ENCODE results near the gene B3GALT4. TPM values are rescaled to one million over a fixed set of nuclear protein-coding genes. Genes with fewer than 3 reads are reported as not detected.

B3GALT4 gene
- total and polyA plus RNA-seq, 8 donors: 9.8 to 42.9 (median 11.5) TPM; not detected in 1

GRCh38 chr6:33323623-33323948, 46.7 kb downstream of the B3GALT4 start:
- no peak for TF ChIP-seq POLR2AphosphoS5 (IDR thresholded peaks at IDR 0.05)
- no peak for TF ChIP-seq CTCF (IDR thresholded peaks at IDR 0.05)
- no peak for TF ChIP-seq EP300 (IDR thresholded peaks at IDR 0.05)
- no peak for TF ChIP-seq POLR2A (IDR thresholded peaks at IDR 0.05)
- intact Hi-C loops (cut with DNase I; ENCODE audit: low total_unique reads): no loop called here
- Histone ChIP-seq H3K27ac (peak overlapping the region; percentile 80 to 93 (median 92)), H3K36me3 (peaks cover 26 to 30% (median 30%) of the 10 kb centered on the region in 4 donors), H3K9me3 (no peaks in the 10 kb centered on the region), H3K27me3 (no peaks in the 10 kb centered on the region), H3K4me3 (peak overlapping the region; percentile 71 to 91 (median 74)), H3K4me1 (peaks cover 36 to 48% (median 47%) of the 10 kb centered on the region in 4 donors)
- 1 to 4% (median 2%) methylated on average over 12 of the region's 12 CpGs for WGBS, 5 donors
- no peak for DNase-seq

- intact Hi-C loops (cut with DNase I; ENCODE audit: low total_unique reads): no loop called here
- no peaks in the 10 kb centered on the region for H3K27me3 ChIP-seq
- peak overlapping the region; percentile 71 to 91 (median 74) for H3K4me3 ChIP-seq
- peaks cover 31 to 43% (median 42%) of the 10 kb centered on the region in 4 donors for H3K4me1 ChIP-seq
- peaks cover 21 to 25% (median 24%) of the 10 kb centered on the region in 4 donors for H3K36me3 ChIP-seq
- H3K9me3 ChIP-seq: no peaks in the 10 kb centered on the region
- TF ChIP-seq EP300 (IDR thresholded peaks at IDR 0.05) (no peak), CTCF (IDR thresholded peaks at IDR 0.05) (no peak), POLR2AphosphoS5 (IDR thresholded peaks at IDR 0.05) (no peak), POLR2A (IDR thresholded peaks at IDR 0.05) (no peak)
- no peak for DNase-seq
- 18 to 26% (median 25%) methylated on average over 7 of the region's 7 CpGs for WGBS, 5 donors
- peak overlapping the region in 4 of 5 donors; percentile 91 to 93 (median 92) for H3K27ac ChIP-seq
Observed at GRCh38 chr6:33324125-33324524, 47.2 kb downstream of the B3GALT4 start.

Other genes starting within 250 kb of the B3GALT4 start
- 100 to 1,000 TPM in 1 of 5 donors, 10 to 100 TPM in 3, under 1 TPM in 1; 0.29 to 171 (median 39.7) TPM for gene HLA-DPA1, start 203.5 kb upstream of the B3GALT4 start, total RNA-seq
- 10 to 100 TPM; 14.3 to 34.1 (median 23.3) TPM for gene HLA-DPA1, start 203.5 kb upstream of the B3GALT4 start, polyA plus RNA-seq
- gene HLA-DPB1, start 201.1 kb upstream of the B3GALT4 start, total RNA-seq: 10 to 100 TPM in 4 of 5 donors, not detected in 1; 10.7 to 46.6 (median 31.9) TPM
- 10 to 100 TPM; 48.3 to 62.2 (median 51.1) TPM for gene HLA-DPB1, start 201.1 kb upstream of the B3GALT4 start, polyA plus RNA-seq
- gene COL11A2, start 84.7 kb upstream of the B3GALT4 start, total RNA-seq: 1 to 10 TPM in 1 of 5 donors, under 1 TPM in 2, not detected in 2; under 0.01 to 1.5 (median 0.87) TPM
- under 1 TPM in 2 of 3 donors, not detected in 1; 0.19 to 0.88 TPM for gene COL11A2, start 84.7 kb upstream of the B3GALT4 start, polyA plus RNA-seq
- 10 to 100 TPM in 3 of 5 donors, 1 to 10 TPM in 2; 2.9 to 50.4 (median 10.7) TPM for gene RXRB, start 76.5 kb upstream of the B3GALT4 start, total RNA-seq
- 10 to 100 TPM; 15.9 to 32.7 (median 17.3) TPM for gene RXRB, start 76.5 kb upstream of the B3GALT4 start, polyA plus RNA-seq
- 100 to 1,000 TPM in 1 of 5 donors, 10 to 100 TPM in 3, 1 to 10 TPM in 1; 9.3 to 119 (median 75.8) TPM for gene SLC39A7, start 76.3 kb upstream of the B3GALT4 start, total RNA-seq
- 10 to 100 TPM; 33.6 to 59.8 (median 54.5) TPM for gene SLC39A7, start 76.3 kb upstream of the B3GALT4 start, polyA plus RNA-seq
- 10 to 100 TPM in 2 of 5 donors, 1 to 10 TPM in 2, not detected in 1; 8.0 to 24.8 (median 14.5) TPM for gene HSD17B8, start 72.5 kb upstream of the B3GALT4 start, total RNA-seq
- 10 to 100 TPM; 21.5 to 29.9 (median 24.5) TPM for gene HSD17B8, start 72.5 kb upstream of the B3GALT4 start, polyA plus RNA-seq
- 100 to 1,000 TPM in 1 of 5 donors, 10 to 100 TPM in 4; 14.3 to 140 (median 20.7) TPM for gene RING1, start 68.6 kb upstream of the B3GALT4 start, total RNA-seq
- 10 to 100 TPM; 35.1 to 45.4 (median 37.4) TPM for gene RING1, start 68.6 kb upstream of the B3GALT4 start, polyA plus RNA-seq
- 10 to 100 TPM; 39.7 to 89.3 (median 59.4) TPM for gene VPS52, start 5.2 kb upstream of the B3GALT4 start, total RNA-seq
- 10 to 100 TPM; 22.6 to 37.2 (median 25.3) TPM for gene VPS52, start 5.2 kb upstream of the B3GALT4 start, polyA plus RNA-seq
- 1,000 to 10,000 TPM in 4 of 5 donors, 100 to 1,000 TPM in 1; 279 to 3,666 (median 1,718) TPM for gene RPS18, start 5.0 kb upstream of the B3GALT4 start, total RNA-seq
- gene RPS18, start 5.0 kb upstream of the B3GALT4 start, polyA plus RNA-seq: 1,000 to 10,000 TPM; 4,575 to 9,227 (median 6,928) TPM
- gene WDR46, start 12.1 kb downstream of the B3GALT4 start, total RNA-seq: 10 to 100 TPM; 42.9 to 72.9 (median 54.5) TPM
- gene WDR46, start 12.1 kb downstream of the B3GALT4 start, polyA plus RNA-seq: 10 to 100 TPM; 47.5 to 65.1 (median 54.4) TPM
- 10 to 100 TPM in 3 of 5 donors, 1 to 10 TPM in 1, not detected in 1; 9.7 to 32.9 (median 12.8) TPM for gene PFDN6, start 12.5 kb downstream of the B3GALT4 start, total RNA-seq
- gene PFDN6, start 12.5 kb downstream of the B3GALT4 start, polyA plus RNA-seq: 100 to 1,000 TPM; 117 to 265 (median 202) TPM
- 100 to 1,000 TPM in 1 of 5 donors, 10 to 100 TPM in 4; 10.4 to 103 (median 52.7) TPM for gene RGL2, start 21.8 kb downstream of the B3GALT4 start, total RNA-seq
- gene RGL2, start 21.8 kb downstream of the B3GALT4 start, polyA plus RNA-seq: 100 to 1,000 TPM in 1 of 3 donors, 10 to 100 TPM in 2; 37.4 to 112 (median 44.3) TPM
- gene TAPBP, start 37.0 kb downstream of the B3GALT4 start, total RNA-seq: 100 to 1,000 TPM in 2 of 5 donors, 10 to 100 TPM in 3; 29.0 to 242 (median 59.5) TPM
- gene TAPBP, start 37.0 kb downstream of the B3GALT4 start, polyA plus RNA-seq: 10 to 100 TPM; 17.0 to 53.5 (median 37.5) TPM
- 10 to 100 TPM in 4 of 5 donors, 1 to 10 TPM in 1; 1.2 to 45.2 (median 11.9) TPM for gene ZBTB22, start 40.6 kb downstream of the B3GALT4 start, total RNA-seq
- 10 to 100 TPM in 2 of 3 donors, 1 to 10 TPM in 1; 9.8 to 11.8 (median 10.5) TPM for gene ZBTB22, start 40.6 kb downstream of the B3GALT4 start, polyA plus RNA-seq
- 100 to 1,000 TPM in 2 of 5 donors, 10 to 100 TPM in 3; 18.2 to 127 (median 59.8) TPM for gene DAXX, start 45.8 kb downstream of the B3GALT4 start, total RNA-seq
- gene DAXX, start 45.8 kb downstream of the B3GALT4 start, polyA plus RNA-seq: 10 to 100 TPM; 27.5 to 31.3 (median 27.5) TPM
- 10 to 100 TPM in 1 of 5 donors, 1 to 10 TPM in 3, not detected in 1; 4.2 to 15.4 (median 6.7) TPM for gene KIFC1, start 114.7 kb downstream of the B3GALT4 start, total RNA-seq
- gene KIFC1, start 114.7 kb downstream of the B3GALT4 start, polyA plus RNA-seq: 1 to 10 TPM in 2 of 3 donors, under 1 TPM in 1; 0.46 to 9.9 (median 5.4) TPM
- gene PHF1, start 133.9 kb downstream of the B3GALT4 start, total RNA-seq: 100 to 1,000 TPM in 1 of 5 donors, 10 to 100 TPM in 4; 22.0 to 125 (median 70.0) TPM
- 10 to 100 TPM; 56.3 to 99.9 (median 68.7) TPM for gene PHF1, start 133.9 kb downstream of the B3GALT4 start, polyA plus RNA-seq
- gene CUTA, start 141.0 kb downstream of the B3GALT4 start, total RNA-seq: 100 to 1,000 TPM in 3 of 5 donors, 10 to 100 TPM in 2; 12.8 to 203 (median 101) TPM
- 100 to 1,000 TPM; 162 to 233 (median 165) TPM for gene CUTA, start 141.0 kb downstream of the B3GALT4 start, polyA plus RNA-seq
- gene SYNGAP1, start 142.9 kb downstream of the B3GALT4 start, total RNA-seq: 10 to 100 TPM in 2 of 5 donors, 1 to 10 TPM in 2, under 1 TPM in 1; 0.58 to 78.8 (median 7.7) TPM
- gene SYNGAP1, start 142.9 kb downstream of the B3GALT4 start, polyA plus RNA-seq: 1 to 10 TPM; 3.9 to 5.6 (median 4.0) TPM
- gene ZBTB9, start 177.5 kb downstream of the B3GALT4 start, total RNA-seq: 1 to 10 TPM in 3 of 5 donors, under 1 TPM in 1, not detected in 1; 0.45 to 7.8 (median 3.1) TPM
- gene ZBTB9, start 177.5 kb downstream of the B3GALT4 start, polyA plus RNA-seq: 1 to 10 TPM; 2.4 to 4.2 (median 2.6) TPM